Erythroblast (primary cell): ENCODE data around the gene LIF.

Source experiments
- GATA1 ChIP-seq: IDR thresholded peaks from 2 replicates; pipeline ENCODE4 v1.6.1; 2011; ENCODE audit warnings: low read depth, mild to moderate bottlenecking, control low read depth, low read length, moderate library complexity
- POLR2A ChIP-seq: IDR thresholded peaks from 2 replicates; pipeline ENCODE4 v1.6.1; 2011; ENCODE audit warnings: mild to moderate bottlenecking, low read length

- TF ChIP-seq POLR2A (no peak), GATA1 (no peak)
Observed at GRCh38 chr22:30204742-30205111, 41.8 kb downstream of the LIF start.
